Esophagus squamous epithelium (tissue), 4 donors: ENCODE measurements around the gene PIWIL4.

Source experiments
- POLR2A ChIP-seq, 4 donors: fragments of 450-650 bp; IDR thresholded peaks; one replicate each; pipeline ENCODE4 v1.6.1; 2017; ENCODE audit warnings: antibody characterized with exemption in 4 of 4, mild to moderate bottlenecking in 4 of 4, moderate library complexity in 3 of 4
- TF ChIP-seq, protein P1 (sequence below), 6 experiments: fragments of 450-650 bp in 4 of 6; fragments of 200-600 bp in 2 of 6; sonication (generic) in 2 of 6; IDR thresholded peaks; one replicate each; pipeline ENCODE4 v1.5.1; 2016 to 2019; ENCODE audit warnings: antibody characterized with exemption in 6 of 6, mild to moderate bottlenecking in 4 of 6, moderate library complexity in 4 of 6

DNA sequence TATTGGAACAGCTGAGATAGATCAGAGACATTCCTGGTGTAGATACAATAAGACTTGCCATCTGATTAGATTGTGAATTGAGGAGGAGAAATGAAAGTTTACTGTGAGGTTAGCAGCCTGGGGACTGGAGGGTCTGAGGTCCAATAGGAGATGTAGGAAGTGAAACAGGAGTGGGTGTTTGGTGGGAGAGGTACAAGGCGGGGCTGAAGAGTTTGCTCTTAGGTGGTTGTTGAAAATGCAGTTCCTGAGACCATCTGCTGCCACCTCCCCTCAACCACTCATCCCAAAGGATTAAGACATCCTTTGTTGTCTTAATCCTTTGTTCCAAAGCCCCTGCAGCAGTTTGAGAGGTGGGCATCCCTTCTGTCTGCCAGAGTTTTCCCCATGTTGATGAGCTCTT, 14.8 kb downstream of the PIWIL4 start:
- TF ChIP-seq, protein P1, sequence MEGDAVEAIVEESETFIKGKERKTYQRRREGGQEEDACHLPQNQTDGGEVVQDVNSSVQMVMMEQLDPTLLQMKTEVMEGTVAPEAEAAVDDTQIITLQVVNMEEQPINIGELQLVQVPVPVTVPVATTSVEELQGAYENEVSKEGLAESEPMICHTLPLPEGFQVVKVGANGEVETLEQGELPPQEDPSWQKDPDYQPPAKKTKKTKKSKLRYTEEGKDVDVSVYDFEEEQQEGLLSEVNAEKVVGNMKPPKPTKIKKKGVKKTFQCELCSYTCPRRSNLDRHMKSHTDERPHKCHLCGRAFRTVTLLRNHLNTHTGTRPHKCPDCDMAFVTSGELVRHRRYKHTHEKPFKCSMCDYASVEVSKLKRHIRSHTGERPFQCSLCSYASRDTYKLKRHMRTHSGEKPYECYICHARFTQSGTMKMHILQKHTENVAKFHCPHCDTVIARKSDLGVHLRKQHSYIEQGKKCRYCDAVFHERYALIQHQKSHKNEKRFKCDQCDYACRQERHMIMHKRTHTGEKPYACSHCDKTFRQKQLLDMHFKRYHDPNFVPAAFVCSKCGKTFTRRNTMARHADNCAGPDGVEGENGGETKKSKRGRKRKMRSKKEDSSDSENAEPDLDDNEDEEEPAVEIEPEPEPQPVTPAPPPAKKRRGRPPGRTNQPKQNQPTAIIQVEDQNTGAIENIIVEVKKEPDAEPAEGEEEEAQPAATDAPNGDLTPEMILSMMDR (IDR thresholded peaks at IDR 0.05), result no peak
- no peak for TF ChIP-seq POLR2A (IDR thresholded peaks at IDR 0.05)
